Astrocyte (in vitro differentiated cells and primary cell): ENCODE measurements around the gene SCAMP5.

ENCODE experiments used
- CTCF ChIP-seq: IDR thresholded peaks from 2 replicates; pipeline ENCODE4 v1.5.1; 2011; ENCODE audit warnings: low read depth, mild to moderate bottlenecking, inconsistent platforms, low read length, moderate library complexity; ENCODE audit not compliant: insufficient read depth
- EZH2 ChIP-seq: IDR thresholded peaks from 2 replicates; pipeline ENCODE4 v1.6.1; 2012; ENCODE audit warnings: mild to moderate bottlenecking, low read length, inconsistent platforms; ENCODE audit not compliant: insufficient read depth

- TF ChIP-seq CTCF: no peak
- TF ChIP-seq EZH2: peak; percentile 87
Measured at GRCh38 chr15:74958320-74958907, 36.9 kb upstream of the SCAMP5 start.
